CD4-positive, alpha-beta T cell treated with Interleukin-17A for 1 hour (primary cell): ENCODE results near the gene SYNE2.
"Not testable (repeated sequence)": the region's sequence is repeated elsewhere in the genome, so short reads cannot be mapped to it uniquely, and the experiment has no call there.

Source experiments
- DNase-seq: peaks from one replicate; pipeline ENCODE4 v3.0.0-alpha.2; 2020

SYNE2 gene

DNA sequence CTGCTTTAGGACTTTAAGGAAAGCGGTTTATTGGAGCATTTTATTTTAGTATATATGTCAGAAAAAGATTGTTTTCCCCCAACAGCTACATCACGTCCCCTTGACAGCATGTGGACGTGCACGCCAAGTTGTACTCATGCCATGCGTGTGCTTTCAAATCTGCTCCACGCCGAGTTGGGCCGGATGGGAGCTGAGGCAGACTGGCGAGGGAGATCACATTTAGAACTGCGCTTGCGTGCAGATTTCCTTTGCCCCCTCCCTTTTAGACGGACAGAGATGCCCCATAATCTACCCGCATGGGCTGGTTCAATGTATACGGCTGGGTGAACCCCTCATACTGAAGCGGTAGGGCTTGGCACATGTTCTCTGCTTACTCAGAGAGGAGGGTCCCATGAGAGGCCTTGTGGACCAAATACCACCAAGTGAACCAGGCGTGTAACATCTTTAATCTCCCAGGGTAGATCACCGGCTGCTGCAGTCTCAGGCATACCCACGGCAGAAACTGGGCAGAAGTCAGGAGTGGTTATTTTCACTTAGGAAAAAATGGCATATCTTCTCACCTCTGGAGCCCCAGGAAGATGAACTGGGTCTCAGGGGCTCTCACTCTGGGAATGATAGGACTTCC lies 349.2 kb downstream of the SYNE2 start:
- DNase-seq: no peak

DNA sequence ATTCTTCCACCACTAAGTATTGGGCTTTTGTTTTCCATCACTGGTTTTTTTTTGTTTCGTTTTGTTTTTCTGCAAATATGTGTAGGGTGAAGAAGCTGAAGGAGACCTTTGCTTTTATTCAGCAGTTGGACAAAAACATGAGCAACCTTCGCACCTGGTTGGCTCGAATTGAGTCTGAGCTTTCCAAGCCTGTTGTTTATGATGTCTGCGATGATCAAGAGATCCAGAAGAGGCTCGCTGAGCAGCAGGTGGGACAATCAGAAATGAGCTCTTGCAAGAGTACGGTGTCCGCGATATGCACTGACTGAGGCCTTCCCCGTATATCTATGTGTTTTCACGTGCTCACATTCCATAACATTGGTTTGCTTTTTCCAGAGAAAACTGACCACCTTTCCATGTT lies 349.9 kb downstream of the SYNE2 start:
- DNase-seq: no peak

DNA sequence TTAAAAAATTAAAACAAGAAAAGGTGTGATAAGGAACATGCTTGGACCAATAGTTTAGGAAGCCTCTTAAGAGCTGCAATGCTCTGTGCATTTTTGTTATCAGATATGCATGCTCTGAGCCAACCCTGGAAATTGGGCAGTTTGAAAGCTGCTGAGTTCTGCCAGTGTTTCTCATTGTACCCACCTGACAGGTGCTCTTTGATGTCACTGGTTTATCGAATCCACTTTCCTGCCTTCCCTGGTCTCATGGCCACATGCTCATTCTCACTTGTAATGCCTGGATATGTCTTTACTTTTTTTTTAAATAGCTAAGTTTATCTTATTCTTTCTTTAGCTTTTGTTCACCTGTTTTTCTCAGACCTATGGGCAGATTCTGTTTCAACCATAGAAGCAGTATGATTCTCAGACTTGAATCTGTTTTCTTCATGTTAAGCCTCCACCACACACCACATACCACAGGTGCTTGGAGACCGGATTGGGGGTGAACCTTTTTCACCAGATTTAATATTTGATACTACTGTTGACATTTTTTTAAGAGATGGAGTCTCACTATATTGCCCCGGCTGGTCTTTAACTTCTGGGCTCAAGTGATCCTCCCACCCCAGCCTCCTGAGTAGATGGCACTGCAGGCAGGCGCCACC lies 350.7 kb downstream of the SYNE2 start:
- DNase-seq: no peak

DNA sequence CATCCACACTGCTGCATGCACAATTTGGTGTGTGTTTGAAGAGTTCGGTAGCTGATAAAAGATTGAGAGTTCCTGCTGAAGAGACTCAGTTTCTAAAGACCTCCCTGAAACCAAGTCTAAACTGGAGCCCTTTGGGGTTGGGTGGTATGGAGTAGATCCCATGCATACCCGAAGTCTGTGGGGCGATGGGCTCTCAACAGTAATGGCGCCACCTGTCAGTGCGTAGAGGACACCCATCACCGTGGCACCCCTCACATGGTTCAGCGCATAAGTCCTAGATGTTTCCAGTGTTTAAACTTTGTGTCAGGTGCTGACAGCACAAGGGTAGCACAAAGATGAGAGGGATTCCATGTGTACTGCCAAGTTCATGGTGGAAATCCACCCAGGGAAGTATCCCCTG lies 355.5 kb downstream of the SYNE2 start:
- DNase-seq: no peak

- no peak for DNase-seq
Measured at GRCh38 chr14:64208981-64209380, 356.2 kb downstream of the SYNE2 start.

DNA sequence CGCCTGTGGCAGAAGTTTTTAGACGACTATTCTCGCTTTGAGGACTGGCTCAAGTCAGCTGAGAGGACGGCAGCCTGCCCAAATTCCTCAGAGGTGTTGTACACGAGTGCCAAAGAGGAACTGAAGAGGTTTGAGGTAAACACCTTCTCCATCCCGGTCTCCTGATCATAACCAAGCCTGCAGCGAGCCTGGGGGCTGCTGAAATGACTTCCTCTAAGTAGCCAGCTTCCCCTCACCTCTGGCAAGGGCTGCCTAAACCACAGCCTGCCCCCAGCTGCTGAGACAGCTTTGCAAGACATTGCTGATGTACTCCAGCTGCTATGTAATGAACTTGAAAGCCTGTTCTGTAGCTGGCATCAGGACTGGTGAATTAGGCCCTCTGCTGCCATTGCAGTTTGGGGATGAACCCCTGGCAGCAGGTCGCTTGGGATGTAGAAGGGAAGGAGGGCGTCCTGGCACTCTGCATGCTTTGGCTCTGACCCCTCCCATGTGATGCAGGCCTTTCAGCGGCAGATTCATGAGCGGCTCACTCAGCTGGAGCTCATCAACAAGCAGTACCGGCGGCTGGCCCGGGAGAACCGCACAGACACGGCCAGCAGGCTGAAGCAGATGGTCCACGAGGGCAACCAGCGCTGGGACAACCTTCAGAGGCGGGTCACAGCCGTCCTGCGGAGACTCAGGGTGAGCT lies 356.8 kb downstream of the SYNE2 start:
- DNase-seq: no peak

DNA sequence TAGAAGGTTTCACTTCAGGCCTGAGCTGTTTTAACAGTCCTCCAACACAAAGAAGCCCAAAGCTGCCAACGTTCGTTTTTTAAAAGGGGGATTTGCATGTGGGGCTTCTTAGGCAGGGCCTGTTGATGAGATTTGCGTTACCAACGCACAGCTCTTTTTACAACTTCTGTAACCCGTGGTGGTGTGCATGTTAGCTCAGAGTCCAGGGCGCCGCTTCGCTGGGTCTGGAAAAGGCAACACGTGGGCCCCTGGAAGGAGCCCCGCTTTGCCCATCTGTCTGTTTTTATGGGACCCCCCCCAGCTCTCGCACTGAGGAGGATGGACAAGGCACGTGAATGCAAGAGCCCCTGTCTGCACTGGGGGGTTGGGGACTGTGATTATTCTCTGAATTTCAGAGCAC lies 357.4 kb downstream of the SYNE2 start:
- no peak for DNase-seq

GRCh38 chr14:64210912-64211311 lies 358.1 kb downstream of the SYNE2 start:
- DNase-seq: not testable (repeated sequence)

DNA sequence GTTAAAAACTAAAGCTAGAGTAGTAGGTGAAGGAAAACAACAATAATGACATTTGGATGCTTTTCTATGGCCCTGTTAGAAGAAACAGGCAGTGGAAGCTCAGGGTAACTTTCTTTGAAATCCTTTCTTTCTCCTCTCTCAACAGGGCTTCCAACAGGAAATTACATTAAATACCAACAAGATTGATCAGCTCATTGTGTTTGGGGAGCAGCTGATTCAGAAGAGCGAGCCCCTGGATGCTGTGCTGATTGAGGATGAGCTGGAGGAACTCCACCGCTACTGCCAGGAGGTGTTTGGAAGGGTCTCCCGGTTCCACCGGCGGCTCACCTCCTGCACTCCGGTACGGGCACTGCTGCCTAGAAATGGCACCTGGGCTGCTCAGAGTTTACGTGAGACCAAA lies 359.9 kb downstream of the SYNE2 start:
- no peak for DNase-seq

GRCh38 chr14:64213086-64213485 lies 360.3 kb downstream of the SYNE2 start:
- no peak for DNase-seq

GRCh38 chr14:64213853-64214570 lies 361.2 kb downstream of the SYNE2 start:
- no peak for DNase-seq

DNA sequence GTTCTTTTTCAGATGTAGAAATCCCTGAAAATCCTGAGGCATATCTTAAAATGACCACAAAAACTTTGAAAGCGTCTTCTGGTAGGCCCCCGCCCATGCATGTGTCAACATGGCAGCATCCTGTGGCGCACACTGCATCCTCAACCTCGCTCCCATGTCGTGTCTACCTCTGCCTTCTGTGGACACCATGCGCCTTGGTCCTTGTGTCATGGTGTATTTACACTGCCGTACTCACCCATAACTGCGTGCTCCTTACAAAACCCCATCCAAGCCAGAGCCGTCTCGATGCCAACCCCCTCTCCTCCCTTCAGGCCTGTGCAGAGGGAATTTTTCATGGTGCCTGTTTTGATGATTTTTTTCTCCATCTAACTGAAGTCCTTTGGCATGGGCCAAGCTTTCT lies 362.5 kb downstream of the SYNE2 start:
- DNase-seq: no peak

DNA sequence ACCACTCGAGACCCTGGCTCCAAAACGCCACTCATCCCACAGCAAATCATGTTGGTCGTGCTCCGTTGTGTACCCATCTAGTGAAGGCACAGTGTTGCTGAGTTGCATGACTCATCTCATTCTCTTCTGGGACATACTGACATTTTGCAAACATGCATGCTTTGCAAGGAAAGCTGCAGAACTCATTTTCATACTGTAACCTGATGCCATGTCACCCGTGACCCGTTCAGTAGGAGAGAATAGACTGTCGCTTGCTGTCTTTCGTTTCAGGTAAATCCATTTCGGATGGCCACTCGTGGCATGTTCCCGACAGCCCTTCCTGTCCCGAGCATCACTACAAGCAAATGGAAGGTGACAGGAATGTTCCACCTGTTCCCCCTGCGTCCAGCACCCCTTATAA lies 363.2 kb downstream of the SYNE2 start:
- no peak for DNase-seq

DNA sequence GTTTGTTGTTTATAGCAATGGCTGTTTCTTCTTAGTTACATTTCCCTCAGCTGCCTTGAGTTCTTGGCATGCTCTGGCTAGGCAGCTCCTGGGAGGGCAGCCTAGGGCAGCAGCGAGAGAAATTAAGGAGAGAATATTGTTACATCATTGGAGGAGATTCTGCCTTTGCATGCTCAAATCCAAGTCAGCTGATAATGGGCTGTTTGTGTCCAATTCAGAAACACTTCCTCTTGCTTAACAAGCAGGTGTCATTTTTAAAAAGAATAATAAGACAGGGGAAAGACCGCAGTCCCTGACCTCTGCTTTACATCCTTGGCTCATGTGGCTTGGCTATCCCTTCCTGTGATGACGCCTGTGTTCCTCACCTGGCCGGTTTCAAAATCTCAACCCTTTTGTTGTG lies 364.5 kb downstream of the SYNE2 start:
- DNase-seq: no peak

DNA sequence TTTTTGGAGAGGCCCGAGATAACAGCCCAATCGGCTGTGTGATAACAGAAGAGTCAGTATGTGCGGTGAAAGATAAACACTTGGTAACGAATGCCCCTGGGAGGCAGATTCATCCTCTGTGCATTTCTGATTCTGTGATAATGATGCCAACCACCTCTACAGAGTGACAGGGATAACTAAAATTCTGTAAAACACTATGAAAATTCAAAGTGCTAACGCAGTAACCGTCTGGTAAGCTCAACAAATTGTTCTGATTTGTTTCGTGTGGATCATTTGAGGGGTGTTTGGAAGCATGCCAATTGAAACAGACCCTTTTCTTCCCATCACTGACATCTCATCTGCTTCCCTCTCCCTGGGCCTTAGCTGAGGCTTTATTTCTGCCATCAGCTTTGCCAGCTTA lies 365.0 kb downstream of the SYNE2 start:
- no peak for DNase-seq

GRCh38 chr14:64218344-64219240 lies 365.8 kb downstream of the SYNE2 start:
- DNase-seq: no peak

GRCh38 chr14:64220056-64220455 lies 367.3 kb downstream of the SYNE2 start:
- no peak for DNase-seq

DNA sequence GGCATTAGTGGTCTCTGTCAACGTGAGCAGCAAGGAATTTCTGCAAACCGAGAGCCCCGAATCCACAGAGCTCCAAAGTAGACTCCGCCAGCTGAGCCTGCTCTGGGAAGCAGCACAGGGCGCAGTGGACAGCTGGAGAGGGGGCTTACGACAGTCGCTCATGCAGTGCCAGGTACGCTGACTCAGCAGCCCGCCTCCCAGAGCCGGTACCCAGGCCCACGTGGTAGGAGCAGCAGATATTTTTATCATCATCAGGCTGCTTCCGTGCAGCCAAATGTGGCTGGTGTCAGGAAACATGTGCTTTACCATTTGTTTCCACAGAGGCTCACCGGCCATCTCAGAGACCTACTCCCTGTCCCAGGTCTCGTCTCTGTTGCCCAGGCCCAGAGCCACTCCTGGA lies 367.7 kb downstream of the SYNE2 start:
- DNase-seq: no peak

DNA sequence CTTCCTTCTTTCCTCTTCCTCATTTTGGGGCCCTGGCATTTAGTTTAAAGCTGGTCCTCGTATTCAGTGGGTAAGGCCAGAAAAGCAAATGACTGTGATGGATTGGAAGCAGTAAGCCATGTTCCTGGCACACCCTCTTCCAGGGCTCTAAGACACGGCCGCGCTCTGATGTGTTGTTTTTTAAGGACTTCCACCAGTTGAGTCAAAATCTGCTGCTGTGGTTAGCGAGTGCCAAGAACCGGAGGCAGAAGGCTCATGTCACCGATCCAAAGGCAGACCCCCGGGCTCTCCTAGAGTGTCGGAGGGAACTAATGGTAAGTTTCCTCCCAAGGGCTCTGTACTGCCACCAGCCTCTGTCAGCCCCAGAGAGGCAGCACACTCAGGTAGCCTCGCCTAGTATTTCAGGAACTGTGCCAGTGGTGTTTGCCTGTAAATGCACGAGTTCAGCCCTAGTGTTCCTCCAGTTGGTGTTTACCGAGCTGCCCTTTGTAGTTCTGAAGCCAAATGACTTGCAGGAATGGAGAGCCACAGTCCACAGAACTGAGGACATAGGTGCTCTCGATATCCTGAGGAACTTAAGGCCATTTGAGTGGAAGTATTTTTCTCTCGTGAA lies 368.7 kb downstream of the SYNE2 start:
- DNase-seq: no peak

DNA sequence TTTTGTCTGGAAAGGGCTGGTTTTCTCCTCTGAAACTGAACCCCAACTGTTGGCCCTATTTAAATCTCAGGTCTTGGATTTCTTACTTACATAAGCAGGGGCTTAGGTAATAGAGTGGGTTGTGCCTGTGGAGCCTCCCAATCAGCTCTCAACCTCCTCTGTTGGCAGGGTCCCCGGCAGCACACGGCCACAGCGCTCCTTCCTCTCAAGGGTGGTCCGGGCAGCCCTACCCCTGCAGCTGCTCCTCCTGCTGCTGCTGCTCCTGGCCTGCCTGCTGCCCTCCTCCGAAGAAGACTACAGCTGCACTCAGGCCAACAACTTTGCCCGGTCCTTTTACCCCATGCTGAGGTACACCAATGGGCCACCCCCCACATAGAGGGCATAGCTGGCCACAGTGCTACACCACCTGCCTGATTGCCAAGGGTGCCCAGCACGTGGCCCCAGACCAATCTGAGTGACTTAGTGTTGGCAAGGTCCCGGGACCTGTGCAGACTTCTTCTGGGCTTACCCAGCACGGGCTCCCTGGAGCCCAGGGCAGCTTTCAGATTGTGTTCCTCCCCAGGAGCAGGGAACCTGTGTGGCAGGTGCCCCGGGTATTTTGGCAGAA lies 372.4 kb downstream of the SYNE2 start:
- no peak for DNase-seq

GRCh38 chr14:64227856-64228255 lies 375.1 kb downstream of the SYNE2 start:
- DNase-seq: no peak

- no peak for DNase-seq
Measured at GRCh38 chr14:64229489-64229888, 376.7 kb downstream of the SYNE2 start.
